NCI-H524 treated with DMSO at 0.1 percent for 48 hours (cell line): Measurements from ENCODE around the gene ZFPL1.

Experiments used
- DNase-seq: peaks from one replicate; lab custom pipeline; 2025; lab: John Stamatoyannopoulos, UW

ZFPL1 gene

DNA sequence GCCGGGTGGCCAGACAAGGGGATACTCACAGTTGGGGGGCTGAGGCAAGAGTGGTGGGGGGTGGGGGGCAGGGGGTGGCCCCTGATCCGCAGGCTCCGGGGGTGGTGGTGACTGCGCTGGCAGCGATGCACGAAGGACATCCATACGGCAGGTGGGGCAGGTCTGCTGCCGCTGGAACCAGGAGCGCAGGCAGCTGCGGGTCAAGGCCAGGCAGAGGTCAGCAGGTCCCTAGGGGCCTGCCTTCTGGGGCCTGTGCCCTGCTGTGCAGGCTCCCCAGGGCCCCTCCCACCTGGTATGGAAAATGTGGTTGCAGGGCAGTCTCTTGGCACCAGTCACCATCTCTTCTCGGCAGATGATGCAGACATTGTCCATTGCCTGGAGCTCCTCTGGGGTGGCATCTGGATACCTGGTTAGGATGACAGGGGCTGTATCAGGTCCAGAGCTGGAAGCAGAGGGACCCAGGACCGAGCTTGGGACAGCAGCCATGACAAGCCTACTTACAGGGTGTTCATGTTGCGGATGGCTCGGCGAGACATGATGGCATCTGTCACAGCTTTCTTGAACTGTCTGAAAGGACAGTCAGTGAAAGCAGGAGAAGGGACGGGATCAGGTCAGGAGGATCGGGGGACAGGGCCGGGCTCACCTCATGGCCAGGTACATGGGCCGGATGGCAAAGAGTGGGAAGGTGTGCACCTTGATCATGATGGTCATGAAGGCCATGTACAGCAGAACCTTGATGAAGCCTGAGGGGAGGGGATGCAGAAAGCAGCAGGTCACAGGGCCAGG lies 46.8 kb downstream of the ZFPL1 start:
- DNase-seq = no peak

DNA sequence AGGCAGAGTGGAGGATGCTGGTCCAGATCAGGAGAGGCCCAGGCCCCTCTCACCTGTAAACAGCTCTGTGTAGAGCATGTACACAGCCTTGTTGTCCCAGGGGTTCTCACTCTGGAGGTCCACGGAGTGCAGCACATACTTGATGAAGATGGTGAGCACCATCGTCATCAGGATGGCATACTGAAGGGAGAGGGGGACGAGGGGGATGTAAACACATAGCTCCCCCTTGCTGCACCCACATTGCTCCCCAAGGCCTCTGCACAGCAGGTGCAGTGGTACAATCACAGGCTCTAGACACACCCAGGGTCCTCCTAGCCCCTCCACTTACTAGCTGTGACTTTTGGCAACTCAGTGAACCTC lies 47.4 kb downstream of the ZFPL1 start:
- no peak for DNase-seq

DNA sequence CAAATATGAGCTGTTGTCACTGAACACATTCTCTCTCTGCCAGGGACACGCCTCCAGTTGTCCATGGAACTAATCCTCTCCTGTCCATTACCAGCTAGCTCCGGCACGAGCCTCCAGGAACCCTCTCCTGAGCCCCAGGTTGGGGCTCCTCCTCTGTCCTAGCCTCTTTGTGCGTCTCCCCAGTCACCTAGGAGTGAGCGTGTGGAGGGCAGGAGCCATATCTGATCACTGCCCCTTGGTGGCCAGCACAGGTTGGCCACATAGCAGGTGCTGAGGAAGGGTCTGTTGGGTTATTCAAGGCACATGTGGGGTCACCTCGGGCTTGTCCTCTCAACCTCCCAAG lies 47.8 kb downstream of the ZFPL1 start:
- no peak for DNase-seq

DNA sequence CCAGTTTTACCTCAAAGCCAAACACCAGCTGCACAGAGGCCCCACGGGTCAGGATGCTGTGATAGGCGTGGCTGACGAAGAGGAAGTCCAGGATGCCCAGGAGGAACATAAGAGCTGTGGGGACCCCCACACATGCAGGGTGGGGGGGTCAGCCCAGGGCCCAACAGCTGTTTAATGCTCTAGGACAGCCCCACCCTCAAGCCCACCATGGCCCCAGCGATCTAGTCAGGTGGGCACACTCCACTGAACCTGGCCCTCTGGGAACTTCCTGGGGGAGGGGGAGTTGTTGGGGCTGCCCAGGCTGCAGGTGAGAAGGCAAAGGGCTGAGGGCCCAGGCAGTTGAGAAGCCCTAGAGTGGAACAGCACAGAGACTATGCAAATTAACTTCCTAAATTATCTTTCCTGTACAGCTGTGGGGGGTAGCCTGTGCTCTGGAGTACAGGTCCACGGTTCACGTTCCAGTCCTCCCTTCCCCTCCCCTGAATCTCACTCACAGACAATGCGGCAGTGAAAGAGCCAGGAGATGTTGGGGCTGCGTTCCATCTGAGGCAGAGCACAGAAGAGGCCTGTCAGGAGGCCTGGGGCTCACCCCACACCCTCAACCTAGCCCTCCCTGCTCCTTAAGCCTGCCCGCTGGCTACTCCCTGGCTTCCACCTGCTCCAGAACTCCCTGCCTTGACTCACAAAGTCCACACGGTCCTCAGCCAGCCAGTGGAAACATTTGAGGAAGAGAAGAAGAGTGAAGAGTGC lies 48.4 kb downstream of the ZFPL1 start:
- no peak for DNase-seq

DNA sequence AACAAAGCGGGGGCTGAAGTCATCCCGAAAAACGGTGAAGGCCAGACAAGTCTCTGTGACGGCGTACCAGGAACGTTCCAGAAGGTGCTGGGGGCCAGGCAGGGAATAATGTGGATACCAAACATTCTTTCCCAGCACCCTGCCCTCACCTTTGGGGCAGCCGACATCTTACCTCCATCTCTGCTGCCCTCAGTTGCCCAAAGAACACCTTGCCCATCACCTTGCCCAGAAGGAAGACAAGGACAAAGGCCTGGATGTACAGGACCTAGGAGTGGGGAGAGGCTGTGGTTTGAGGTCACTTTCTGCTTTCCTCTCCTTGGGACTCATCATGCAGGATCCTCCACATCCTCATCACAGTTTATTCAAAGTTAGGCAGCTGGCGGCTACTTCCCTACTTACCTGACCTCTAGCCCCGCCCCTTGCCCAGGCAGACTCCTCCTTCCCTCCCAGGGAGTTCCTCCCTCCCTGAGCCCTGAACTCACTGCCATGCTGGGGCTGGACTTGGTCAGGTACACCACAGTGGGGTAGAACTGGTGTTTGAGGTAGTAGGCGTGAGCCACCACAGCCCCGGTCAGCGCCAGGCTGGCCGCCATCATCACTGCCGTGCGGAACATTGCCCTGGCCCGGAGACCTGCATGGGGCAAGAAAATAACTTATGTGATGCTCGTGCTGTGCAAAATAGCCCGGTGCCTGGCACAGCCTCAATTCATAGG lies 49.1 kb downstream of the ZFPL1 start:
- DNase-seq = no peak

DNA sequence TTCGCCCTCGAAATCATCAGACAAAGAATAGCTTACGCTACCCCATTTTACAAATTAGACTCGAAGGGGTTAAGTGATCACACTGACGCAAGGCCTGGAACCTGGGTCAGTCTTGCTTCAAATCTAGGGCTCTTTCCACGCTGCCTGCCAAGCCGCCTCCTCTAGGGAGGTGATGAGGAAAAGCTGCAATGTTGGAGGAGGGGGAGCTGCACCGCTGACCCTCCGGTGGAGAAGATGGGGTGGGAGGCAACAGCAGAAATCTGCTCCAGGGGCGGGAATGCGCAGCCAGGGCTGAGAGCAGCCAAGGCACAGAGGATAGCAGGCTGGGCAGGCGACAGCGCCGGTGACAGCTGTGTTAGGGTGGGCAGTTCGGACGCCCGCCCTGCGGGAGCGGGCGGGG lies 49.7 kb downstream of the ZFPL1 start:
- DNase-seq = no peak

DNA sequence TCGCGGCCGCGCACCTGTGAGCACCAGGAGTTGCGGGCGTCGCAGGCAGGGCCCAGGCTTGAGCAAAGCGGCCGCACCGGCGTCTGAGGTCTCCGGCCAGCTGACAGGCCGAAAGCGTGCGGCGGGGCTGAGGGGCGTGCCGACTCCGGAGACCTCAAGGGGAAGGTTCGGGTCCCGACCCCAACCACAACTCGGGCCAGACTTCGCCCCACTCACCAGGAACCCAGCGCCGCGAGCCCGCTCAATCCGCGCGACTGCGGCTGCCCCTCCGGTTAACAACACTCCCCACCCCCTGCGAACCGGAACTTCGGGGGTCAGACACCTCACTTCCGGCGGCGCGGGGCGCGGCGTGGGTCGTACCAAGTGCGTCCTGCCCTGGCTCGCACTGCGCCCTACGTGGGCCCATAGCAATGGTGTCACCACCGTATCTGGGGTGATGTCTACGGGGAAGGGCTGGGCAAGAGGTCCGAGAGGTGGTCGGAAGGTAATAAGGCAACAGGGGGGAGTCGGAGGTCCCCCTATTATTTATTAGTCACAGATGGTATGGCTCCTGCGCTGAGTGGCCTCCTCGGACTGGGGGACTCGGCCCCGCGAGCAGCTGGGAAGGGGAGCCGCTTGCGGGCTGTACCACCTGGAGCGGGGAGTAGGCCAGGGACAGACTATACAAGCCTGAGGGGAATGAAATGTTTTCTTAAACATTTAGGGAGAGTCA lies 50.4 kb downstream of the ZFPL1 start, which contains the start of gene SYVN1:
TSS of gene SYVN1 (minus strand) at position 280 of the 712 bp plus-strand sequence. CDS start 918 bp downstream, outside the sequence.
- no peak for DNase-seq

DNA sequence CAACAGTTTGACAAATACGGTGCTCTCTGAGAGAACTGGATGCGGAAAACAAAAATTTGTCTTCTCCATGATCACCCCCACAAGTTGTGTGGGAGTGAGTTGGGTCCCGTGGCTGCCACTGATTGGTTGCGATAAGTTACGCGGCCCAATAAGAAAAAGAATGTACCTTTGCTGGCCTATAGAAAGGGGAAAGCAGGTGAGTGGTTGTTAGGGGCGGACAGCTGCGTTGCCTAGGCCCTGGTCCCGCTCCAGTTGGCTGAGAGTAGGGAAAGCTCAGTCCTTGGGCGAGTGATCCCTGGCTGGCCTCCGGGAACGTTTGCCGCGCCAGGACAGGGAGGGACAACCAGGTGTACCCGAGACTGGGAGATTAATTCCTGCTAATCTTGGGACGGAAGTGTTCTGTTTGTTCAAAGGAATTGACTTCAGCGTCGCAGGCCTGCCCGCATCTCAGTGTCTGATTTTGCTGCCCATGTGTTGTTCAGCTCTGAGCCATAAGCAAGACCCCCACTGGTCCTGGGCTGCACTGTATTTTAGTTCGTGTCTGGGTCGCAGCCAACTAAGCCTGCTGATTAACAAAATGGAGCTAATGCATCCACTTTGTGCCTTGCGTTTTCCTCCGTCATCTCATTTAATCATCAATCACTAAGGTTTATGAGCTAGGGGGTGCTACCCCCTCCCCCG lies 51.1 kb downstream of the ZFPL1 start:
- DNase-seq = peak; percentile 89

DNA sequence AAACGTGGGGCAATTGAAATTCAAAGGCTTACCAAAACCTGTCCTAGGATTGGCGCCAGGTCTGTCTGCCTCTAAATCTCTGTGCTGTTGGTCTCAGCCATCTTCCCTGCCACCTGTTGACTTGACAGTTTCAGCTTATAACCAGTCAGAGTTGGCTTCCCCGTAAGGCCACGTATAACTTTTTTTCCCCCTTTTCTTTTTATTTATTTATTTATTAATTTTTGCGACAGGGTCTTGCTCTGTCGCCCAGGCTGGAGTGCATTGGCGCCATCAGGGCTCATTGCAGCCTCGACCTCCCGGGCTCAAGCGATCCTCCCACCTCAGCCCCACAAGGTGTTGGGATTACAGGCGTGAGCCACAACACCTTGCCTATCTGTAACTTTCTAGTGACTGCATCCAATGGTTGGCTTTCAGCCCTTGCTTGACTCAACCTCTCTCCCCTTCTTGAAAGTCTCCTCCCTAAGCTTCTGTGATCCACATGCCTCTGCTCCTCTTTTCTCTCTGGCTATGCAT lies 51.7 kb downstream of the ZFPL1 start:
- DNase-seq = no peak

DNA sequence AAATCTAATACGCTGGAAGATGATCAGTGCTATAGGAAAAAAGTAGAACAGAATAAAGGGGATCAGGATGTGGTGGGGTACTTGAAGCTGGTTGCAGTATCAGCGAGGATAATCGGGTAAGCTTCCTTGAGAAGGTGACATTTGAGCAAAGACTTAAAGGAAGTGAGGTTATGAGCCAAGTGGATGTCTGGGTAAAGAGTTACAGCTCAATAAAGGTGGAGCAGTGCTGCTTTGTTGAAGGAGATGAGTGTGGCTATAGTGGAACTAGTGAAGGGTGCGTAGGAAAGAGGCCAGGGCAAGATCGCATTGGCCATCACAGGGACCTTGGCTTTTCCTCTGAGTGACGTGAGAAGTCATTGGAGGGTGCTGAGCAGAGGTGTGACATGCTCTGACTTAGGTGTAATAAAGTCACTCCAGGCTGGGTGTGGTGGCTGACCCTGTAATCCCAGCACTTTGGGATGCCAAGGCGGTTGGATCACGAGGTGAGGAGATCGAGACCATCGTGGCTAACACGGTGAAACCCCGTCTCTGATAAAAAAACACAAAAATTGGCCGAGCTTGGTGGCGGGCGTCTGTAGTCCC lies 52.6 kb downstream of the ZFPL1 start:
- DNase-seq = no peak
